ENCODE results near the gene SAA1.

Gene SAA1

GRCh38 chr11:18312012-18312411, 45.9 kb downstream of the SAA1 start:
- DNase-seq: no peak

- DNase-seq: no peak
Observed at GRCh38 chr11:18312663-18313420, 46.8 kb downstream of the SAA1 start.

GRCh38 chr11:18313965-18314763, 48.1 kb downstream of the SAA1 start:
- peak; percentile 7 for DNase-seq

GRCh38 chr11:18314784-18315523, 48.9 kb downstream of the SAA1 start:
- no peak for DNase-seq

- no peak for DNase-seq
Observed at GRCh38 chr11:18315893-18316292, 49.8 kb downstream of the SAA1 start.

- no peak for DNase-seq
Observed at GRCh38 chr11:18317551-18317950, 51.5 kb downstream of the SAA1 start.
